Stimulated activated CD4-positive, alpha-beta T cell treated with anti-CD3 and anti-CD28 coated beads, Interleukin-4, amount 100 ng/mL, for 24 hours (primary cell): ENCODE data around the gene FURIN.
"Not testable (repeated sequence)": the region's sequence is repeated elsewhere in the genome, so short reads cannot be mapped to it uniquely, and the experiment has no call there.

Experiments
- DNase-seq: peaks from one replicate; pipeline ENCODE4 v3.0.0-alpha.2; 2020

Gene FURIN

GRCh38 chr15:90903733-90904536 lies 35.5 kb downstream of the FURIN start:
- no peak for DNase-seq

DNA sequence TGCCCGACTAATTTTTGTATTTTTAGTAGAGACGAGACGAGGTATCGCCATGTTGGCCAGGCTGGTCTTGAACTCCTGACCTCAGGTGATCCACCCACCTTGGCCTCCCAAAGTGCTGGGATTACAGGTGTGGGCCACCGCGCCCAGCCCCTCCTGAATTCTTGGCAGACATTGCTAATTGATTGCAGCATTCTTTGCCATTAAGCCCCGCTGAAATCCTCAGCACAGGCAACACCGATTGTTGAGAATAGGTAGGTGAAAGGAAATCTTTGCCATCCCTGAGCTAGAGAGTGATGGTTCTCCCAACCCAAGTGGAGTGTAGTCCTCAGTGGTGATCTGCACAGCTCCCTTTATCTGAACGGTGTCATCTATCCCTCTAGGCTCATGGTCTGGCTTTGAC lies 36.4 kb downstream of the FURIN start:
- no peak for DNase-seq

GRCh38 chr15:90905306-90906180 lies 37.2 kb downstream of the FURIN start:
- no peak for DNase-seq

DNA sequence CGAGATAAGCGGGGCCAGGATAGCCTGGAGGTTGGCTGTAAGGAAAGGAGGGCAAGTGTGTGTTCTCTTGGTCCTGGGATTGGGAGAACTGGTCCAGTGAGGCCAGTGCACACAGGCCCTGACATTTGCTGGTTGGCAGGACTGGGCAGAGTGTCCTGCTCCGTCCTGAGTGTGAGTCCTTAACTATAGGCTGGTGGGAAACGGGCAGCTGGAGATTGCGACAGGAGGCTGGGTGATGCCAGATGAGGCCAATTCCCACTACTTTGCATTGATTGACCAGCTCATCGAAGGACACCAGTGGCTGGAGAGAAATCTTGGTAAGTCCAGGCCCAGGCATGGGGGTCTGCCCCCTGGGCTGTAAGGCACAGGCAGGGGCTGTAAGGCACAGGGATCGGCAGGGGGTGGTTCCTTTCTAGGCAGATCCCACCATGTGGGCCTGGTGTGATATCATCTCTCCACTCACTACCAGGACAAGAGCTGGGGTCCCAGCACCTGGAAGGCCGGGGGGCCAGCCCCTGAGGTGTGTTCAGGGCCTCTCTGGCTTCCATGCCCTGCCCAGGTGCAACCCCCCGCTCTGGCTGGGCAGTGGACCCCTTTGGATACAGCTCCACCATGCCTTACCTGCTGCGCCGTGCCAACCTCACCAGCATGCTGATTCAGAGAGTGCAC lies 37.9 kb downstream of the FURIN start:
- no peak for DNase-seq

- no peak for DNase-seq
These were observed 38.8 kb downstream of the FURIN start for GRCh38 chr15:90907051-90907660.

GRCh38 chr15:90907838-90908507 lies 39.6 kb downstream of the FURIN start:
- DNase-seq = no peak

- not testable (repeated sequence) for DNase-seq
These were observed 41.1 kb downstream of the FURIN start for GRCh38 chr15:90909449-90909848.

DNA sequence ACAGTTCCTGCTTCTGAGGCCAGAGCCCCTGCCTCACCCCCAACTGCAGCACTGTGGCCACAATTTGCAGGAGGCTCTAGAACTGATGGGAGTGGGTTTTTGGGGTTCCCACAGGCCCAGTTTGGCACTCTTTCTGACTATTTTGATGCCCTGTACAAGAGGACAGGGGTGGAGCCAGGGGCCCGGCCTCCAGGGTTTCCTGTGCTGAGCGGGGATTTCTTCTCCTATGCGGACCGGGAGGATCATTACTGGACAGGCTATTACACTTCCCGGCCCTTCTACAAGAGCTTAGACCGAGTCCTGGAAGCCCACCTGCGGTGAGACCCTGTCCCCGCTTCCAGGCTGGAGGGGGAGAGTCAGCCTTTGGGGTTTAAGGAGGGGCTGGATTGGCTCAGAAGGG lies 41.6 kb downstream of the FURIN start:
- DNase-seq = no peak

GRCh38 chr15:90910441-90911301 lies 42.3 kb downstream of the FURIN start:
- no peak for DNase-seq

DNA sequence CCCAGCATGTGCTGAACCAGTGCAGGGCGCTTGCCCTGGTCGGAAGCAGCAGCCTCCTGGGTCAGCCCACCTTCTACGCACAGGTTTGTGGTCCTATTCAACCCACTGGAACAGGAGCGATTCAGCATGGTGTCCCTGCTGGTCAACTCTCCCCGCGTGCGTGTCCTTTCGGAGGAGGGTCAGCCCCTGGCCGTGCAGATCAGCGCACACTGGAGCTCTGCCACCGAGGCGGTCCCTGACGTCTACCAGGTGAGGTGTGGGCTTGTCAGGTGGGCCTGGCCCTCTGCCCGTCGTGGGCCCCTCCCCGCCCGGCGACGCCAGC lies 42.9 kb downstream of the FURIN start:
- no peak for DNase-seq

DNA sequence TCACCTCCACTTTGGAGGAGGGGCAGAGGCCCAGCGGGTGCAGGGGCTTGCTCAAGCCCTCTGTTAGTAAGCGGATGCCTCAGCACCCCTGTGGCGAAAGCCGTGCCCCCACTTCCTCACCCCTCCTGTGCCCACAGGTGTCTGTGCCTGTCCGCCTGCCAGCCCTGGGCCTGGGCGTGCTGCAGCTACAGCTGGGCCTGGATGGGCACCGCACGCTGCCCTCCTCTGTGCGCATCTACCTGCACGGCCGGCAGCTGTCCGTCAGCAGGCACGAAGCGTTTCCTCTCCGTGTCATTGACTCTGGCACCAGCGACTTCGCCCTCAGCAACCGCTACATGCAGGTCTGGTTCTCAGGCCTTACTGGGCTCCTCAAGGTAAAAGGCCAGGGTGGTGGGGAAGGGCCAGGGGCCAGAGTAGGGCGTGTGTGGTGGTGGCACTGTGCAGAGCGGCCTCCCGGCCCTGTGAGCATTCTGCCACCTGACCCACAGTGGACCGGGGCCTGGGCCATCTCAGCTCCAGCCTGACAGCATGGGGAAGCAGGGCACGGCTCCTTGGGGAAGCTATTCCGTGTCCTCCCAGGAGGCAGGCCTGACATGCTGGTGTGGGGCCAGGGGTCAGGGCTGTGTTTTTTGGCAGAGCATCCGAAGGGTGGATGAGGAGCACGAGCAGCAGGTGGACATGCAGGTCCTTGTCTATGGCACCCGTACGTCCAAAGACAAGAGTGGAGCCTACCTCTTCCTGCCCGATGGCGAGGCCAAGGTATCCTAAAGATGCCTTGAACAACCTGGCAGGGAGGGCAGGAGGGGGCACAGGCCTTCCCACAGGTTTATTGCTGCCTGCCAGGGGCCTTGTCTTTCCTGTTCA lies 43.8 kb downstream of the FURIN start:
- DNase-seq = no peak

DNA sequence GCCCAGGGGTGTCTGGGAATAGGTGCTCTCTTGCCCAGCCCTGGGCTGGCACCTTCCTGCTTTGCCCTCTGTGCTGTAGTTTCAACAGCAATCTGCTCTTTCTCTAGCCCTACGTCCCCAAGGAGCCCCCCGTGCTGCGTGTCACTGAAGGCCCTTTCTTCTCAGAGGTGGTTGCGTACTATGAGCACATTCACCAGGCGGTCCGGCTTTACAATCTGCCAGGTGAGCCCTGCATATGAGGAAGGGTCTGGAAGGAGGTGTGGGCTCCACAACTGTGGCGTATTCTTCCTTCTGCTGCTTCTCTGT lies 44.3 kb downstream of the FURIN start:
- DNase-seq = no peak

DNA sequence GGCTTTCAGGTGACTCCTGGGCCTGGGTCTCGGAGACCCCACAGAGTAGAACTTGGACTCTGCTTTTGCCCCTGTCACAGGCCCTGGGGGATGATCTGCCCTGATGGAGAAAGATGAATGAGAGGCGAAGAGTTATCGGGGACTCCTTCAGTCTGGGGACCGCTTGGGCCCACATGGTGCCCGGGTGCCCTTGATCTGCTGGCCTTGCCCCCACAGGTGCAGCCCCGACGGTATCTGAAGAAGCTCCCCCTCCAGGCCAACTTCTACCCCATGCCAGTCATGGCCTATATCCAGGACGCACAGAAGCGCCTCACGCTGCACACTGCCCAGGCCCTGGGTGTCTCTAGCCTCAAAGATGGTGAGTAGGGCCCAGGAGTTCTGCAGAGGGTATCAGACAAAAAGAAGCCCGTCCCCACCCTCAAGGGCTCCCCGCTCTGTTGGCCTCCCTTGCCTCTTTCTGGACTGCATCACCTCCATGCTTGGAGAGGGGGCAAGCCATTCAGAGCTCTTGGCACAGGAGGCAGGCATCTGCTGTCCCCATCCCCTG lies 45.1 kb downstream of the FURIN start:
- no peak for DNase-seq

DNA sequence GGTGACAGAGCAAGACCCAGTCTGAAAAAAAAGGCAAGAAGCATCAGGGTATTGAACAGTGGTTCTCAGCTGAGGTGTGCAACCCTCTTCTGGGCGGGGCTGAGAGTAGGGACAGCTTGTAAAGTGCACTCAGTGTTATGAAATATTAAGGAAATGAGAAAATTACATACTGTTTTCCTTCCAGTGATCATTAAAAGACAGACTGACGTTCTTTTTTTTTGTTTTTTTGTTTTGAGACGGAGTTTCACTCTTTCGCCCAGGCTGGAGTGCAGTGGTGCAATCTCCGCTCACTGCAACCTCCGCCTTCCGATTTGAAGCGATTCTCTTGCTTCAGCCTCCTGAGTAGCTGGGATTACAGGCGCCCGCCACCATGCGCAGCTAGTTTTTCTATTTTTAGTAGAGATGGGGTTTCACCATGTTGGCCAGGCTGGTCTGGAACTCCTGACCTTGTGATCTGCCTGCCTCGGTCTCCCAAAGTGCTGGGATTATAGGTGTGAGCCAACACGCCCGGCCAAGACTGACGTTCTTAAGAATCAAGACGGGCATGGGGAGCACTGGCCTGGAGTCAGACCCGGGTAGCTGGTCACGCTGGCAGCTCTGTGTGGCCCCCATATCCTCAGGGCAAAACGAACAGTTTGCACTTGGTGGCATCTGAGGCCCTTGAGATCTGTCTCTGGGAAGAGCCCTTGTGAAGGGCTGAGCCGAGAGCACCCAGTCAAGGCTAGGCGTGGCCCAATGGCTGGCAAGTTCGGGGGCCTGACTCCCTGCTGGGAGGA lies 46.1 kb downstream of the FURIN start:
- DNase-seq = no peak

DNA sequence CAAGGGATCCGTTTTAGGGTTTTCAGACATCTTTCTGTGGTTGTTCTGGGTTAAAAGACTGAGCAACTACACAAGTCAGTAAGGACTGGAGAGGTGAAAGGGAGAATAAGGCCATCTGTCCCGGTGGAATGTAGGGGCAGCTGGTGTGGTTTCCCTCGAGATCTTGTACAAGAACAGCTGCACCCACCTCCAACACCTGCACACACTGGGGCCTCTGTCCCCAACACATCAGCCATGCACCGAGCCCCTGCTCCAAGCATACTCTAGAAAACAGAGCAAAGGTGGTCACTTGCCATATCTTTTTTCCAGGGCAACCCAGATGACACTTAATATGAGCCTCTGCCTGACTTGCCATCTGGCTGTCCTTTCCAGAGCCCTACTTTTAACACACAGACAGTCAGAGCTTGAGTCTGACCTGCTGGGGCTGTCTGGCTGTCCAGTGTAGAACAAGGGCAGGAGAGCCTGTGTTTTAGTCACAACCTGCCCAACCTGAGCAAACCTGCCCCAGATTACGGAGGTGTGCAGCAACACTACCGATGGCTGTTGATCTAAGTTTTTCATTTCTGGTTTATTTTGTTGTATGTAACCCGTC lies 46.9 kb downstream of the FURIN start:
- no peak for DNase-seq

DNA sequence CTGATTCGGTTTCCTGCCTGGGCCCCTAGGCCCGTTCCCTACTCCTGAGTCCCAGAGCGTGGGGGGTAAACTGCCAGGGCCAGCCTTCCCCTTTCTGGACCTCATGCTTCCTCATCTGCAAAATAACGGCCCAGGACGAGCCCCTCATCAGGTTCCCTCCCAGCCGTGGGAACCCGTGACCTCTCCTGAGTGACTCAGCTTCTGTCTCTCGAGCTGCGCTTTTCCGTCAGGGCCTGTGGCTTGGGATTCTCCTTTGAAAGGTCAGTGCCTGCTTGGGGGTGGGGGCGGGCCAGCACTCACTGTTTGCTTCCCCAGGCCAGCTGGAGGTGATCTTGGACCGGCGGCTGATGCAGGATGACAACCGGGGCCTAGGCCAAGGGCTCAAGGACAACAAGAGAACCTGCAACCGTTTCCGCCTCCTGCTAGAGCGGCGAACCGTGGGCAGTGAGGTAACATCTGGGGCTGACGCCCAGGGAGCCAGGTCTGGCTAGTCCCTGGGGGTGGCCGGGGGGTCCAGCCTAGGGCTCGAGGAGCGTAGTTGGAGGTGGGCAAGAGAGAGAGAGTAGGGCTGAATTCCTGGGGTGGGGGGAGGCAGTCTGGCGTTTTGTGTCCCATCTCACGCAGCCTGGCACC lies 47.5 kb downstream of the FURIN start:
- DNase-seq = no peak

DNA sequence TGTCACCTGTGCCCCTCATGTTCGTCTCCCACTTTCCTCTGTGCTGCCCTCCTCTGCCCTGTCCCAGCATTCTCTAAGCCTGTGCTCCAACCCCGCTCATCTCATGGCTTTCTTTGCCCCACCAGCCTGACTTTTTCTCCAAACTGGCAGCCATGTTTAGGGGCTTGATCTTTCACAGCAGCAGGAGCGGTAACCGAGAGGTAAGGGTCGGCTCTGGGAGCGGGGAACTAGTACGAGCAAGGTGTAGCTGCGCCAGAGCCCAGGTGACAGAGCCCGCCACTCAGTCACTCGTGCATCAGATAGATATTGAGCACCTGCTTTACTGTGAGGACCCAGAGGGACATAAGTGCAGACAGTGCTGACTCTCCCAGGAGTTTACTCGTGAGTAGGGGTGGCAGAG lies 48.1 kb downstream of the FURIN start:
- DNase-seq = no peak

DNA sequence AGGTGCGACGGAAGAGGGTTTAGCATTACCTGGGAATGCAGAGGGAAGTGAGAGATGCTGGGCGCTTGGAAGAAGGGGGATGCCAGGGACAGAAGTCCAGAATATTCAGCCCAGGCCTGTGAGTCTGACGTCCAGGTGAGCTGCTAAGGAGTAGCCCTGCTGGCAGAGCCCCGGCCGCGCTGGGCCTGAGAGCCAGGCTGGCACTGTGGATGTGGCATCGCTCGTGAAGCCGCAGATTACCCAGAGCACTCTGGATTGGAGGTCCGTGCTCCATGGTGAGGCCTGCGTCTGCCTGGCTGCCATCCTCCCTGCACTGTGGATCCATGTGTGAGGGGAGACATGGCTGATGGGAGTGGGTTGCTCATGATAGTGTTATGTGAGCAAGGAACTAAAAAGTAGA lies 49.2 kb downstream of the FURIN start:
- no peak for DNase-seq
